ENCODE measurements around the gene TNNC2.
"Not testable (repeated sequence)": the region's sequence is repeated elsewhere in the genome, so short reads cannot be mapped to it uniquely, and the experiment has no call there.

GRCh38 chr20:45797510-45797909 is 29.6 kb downstream of the TNNC2 start:
- TF ChIP-seq POLR2AphosphoS5 (IDR thresholded peaks at IDR 0.05); CTCF (IDR thresholded peaks at IDR 0.05; ENCODE audit: poor library complexity, severe bottlenecking); RAD21 (conservative IDR thresholded peaks at IDR 0.05); TAF1 (IDR thresholded peaks at IDR 0.05; ENCODE audit: low read depth); EZH2 (IDR thresholded peaks at IDR 0.05; ENCODE audit: borderline replicate concordance, insufficient read depth, low read length, poor library complexity, severe bottlenecking); EP300 (conservative IDR thresholded peaks at IDR 0.05; ENCODE audit: poor library complexity, severe bottlenecking); MXI1 (conservative IDR thresholded peaks at IDR 0.05; ENCODE audit: poor library complexity, severe bottlenecking): not testable (repeated sequence)

Data from neural cell (in vitro differentiated cells).